Ishikawa (cell line): Measurements from ENCODE around the gene BAX.

Source experiments
- CREB1 ChIP-seq: IDR thresholded peaks from 2 replicates; pipeline ENCODE4 v1.6.1; 2012; ENCODE audit warnings: low read depth
- EGR1 ChIP-seq: IDR thresholded peaks from 2 replicates; pipeline ENCODE4 v1.6.1; 2012
- EP300 ChIP-seq: IDR thresholded peaks from 2 replicates; pipeline ENCODE4 v1.6.1; 2012; ENCODE audit warnings: borderline replicate concordance
- FOXM1 ChIP-seq: IDR thresholded peaks from 2 replicates; pipeline ENCODE4 v1.6.1; 2012; ENCODE audit warnings: low read depth, borderline replicate concordance
- NFIC ChIP-seq: IDR thresholded peaks from 2 replicates; pipeline ENCODE4 v1.6.1; 2012
- RAD21 ChIP-seq: IDR thresholded peaks from 2 replicates; pipeline ENCODE4 v1.6.1; 2012; ENCODE audit warnings: low read depth
- TAF1 ChIP-seq: IDR thresholded peaks from 2 replicates; pipeline ENCODE4 v1.6.1; 2012; ENCODE audit warnings: low read depth, mild to moderate bottlenecking
- TCF12 ChIP-seq: IDR thresholded peaks from 2 replicates; pipeline ENCODE4 v1.6.1; 2012; ENCODE audit warnings: low read depth
- TEAD4 ChIP-seq: IDR thresholded peaks from 2 replicates; pipeline ENCODE4 v1.6.1; 2012
- YY1 ChIP-seq: IDR thresholded peaks from 2 replicates; pipeline ENCODE4 v1.6.1; 2012; ENCODE audit warnings: low read depth
- ZBTB7A ChIP-seq: IDR thresholded peaks from 2 replicates; pipeline ENCODE4 v1.6.1; 2012; ENCODE audit warnings: low read depth
- TF ChIP-seq, protein P1 (sequence below): IDR thresholded peaks from 2 replicates; pipeline ENCODE4 v1.6.1; 2012; ENCODE audit warnings: low read depth, mild to moderate bottlenecking
- TF ChIP-seq, protein P2 (sequence below): IDR thresholded peaks from 2 replicates; pipeline ENCODE4 v1.6.1; 2012
- TF ChIP-seq, protein P3 (sequence below): IDR thresholded peaks from 2 replicates; pipeline ENCODE4 v1.6.1; 2012

DNA sequence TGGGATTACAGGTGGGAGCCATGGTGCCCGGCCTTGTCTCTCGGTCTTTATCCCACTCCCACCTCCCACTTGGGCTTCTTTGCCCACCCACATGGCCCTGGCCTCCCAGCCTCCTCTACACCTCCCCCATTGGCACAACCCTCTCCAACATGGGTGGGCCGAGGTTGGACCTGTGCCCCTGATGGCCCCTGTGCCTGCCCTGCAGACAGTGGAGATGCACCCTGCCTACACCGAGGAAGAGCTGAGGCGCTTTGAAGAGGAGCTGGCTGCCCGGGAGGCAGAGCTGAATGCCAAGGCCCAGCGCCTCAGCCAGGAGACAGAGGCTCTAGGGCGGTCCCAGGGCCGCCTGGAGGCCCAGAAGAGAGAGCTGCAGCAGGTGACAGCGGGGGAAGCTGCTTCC lies 33.7 kb upstream of the BAX start:
- TF ChIP-seq RAD21 (no peak), EP300 (no peak), FOXM1 (no peak), ZBTB7A (no peak), TEAD4 (no peak), NFIC (no peak), TAF1 (no peak), EGR1 (no peak), CREB1 (no peak), TCF12 (no peak), YY1 (no peak)
- TF ChIP-seq, protein P1, sequence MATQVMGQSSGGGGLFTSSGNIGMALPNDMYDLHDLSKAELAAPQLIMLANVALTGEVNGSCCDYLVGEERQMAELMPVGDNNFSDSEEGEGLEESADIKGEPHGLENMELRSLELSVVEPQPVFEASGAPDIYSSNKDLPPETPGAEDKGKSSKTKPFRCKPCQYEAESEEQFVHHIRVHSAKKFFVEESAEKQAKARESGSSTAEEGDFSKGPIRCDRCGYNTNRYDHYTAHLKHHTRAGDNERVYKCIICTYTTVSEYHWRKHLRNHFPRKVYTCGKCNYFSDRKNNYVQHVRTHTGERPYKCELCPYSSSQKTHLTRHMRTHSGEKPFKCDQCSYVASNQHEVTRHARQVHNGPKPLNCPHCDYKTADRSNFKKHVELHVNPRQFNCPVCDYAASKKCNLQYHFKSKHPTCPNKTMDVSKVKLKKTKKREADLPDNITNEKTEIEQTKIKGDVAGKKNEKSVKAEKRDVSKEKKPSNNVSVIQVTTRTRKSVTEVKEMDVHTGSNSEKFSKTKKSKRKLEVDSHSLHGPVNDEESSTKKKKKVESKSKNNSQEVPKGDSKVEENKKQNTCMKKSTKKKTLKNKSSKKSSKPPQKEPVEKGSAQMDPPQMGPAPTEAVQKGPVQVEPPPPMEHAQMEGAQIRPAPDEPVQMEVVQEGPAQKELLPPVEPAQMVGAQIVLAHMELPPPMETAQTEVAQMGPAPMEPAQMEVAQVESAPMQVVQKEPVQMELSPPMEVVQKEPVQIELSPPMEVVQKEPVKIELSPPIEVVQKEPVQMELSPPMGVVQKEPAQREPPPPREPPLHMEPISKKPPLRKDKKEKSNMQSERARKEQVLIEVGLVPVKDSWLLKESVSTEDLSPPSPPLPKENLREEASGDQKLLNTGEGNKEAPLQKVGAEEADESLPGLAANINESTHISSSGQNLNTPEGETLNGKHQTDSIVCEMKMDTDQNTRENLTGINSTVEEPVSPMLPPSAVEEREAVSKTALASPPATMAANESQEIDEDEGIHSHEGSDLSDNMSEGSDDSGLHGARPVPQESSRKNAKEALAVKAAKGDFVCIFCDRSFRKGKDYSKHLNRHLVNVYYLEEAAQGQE: no peak
- TF ChIP-seq, protein P2, sequence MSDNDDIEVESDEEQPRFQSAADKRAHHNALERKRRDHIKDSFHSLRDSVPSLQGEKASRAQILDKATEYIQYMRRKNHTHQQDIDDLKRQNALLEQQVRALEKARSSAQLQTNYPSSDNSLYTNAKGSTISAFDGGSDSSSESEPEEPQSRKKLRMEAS: no peak
- TF ChIP-seq, protein P3, sequence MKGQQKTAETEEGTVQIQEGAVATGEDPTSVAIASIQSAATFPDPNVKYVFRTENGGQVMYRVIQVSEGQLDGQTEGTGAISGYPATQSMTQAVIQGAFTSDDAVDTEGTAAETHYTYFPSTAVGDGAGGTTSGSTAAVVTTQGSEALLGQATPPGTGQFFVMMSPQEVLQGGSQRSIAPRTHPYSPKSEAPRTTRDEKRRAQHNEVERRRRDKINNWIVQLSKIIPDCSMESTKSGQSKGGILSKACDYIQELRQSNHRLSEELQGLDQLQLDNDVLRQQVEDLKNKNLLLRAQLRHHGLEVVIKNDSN: no peak
